Stimulated activated CD4-positive, alpha-beta T cell treated with anti-CD3 and anti-CD28 coated beads, Interleukin-1b, Interleukin-23, amount 100 ng/mL, for 4 hours (primary cell): Measurements from ENCODE around the gene TPSAB1.
"Not testable (repeated sequence)": the region's sequence is repeated elsewhere in the genome, so short reads cannot be mapped to it uniquely, and the experiment has no call there.

Experiments
- DNase-seq, 2 donors: peaks; one replicate each; pipeline ENCODE4 v3.0.0-alpha.2; 2020; ENCODE audit warnings: low read depth in 2 of 2

The TPSAB1 gene

DNA sequence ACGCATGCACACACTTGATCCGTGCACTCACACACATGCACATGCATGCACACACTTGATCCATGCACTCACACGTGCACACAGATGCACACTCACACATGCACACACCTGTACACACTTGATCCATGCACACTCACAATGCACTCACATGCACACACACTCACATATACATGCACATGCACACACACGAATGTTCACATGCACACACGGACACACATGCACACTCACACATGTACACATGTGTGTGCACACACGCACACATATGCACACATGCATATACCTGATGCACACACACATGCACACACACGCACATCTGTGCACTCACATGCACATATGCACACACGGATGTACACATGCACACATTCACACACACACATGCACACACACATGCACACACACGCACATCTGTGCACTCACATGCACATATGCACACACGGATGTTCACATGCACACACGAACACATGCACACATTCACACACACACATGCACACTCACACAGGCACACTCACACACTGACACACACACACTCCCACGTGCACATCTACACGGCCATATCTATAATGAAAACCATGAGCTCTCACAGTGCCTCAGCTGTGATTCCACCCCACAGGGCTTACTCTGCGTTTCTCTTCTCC lies 7.5 kb downstream of the TPSAB1 start:
- DNase-seq, result not testable (repeated sequence)

DNA sequence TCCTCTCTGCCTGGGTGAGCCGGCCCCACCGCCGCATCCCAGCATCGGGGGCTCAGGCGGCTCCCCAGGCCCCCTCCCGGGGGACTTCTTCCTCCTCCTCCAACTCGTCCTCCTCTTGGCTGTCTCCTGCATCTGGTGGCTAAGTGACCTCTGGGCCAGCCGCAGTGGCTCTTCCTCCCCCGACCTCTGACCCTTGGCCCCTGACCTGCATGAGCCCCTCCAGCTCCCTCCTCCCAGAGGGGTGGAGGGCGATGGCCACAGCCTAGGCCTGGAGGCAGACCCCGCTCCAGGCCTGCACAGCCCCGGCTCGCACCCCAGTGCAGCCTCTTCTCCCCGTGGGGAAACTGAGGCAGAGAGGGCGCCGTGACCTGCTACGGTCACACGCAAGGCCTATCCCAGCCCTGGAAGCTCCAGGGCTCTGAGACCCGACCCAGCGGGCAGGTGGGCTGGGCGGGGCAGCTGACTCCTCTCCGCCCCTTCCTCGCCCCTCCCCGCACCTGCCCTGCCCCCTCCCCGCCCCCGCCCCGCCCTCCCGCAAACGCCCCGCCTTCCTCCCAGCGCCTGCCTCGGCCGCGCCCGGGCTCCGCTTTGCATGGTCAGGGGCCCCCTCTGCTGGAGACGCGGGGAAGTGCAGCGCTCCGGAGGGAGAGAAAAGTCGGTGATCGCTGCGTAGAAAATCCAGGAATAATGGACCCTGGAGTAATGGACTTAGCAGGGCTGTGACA lies 8.7 kb downstream of the TPSAB1 start:
- not testable (repeated sequence) for DNase-seq

GRCh38 chr16:1253701-1254364 lies 13.3 kb downstream of the TPSAB1 start:
- not testable (repeated sequence) for DNase-seq

- DNase-seq, result not testable (repeated sequence)
These were observed 14.3 kb downstream of the TPSAB1 start for GRCh38 chr16:1254821-1255220.

GRCh38 chr16:1255276-1256122 lies 15.0 kb downstream of the TPSAB1 start, which contains the start of gene TPSD1:
TPSD1 (plus strand) TSS chr16:1256069; CDS start chr16:1256281, 212 bp downstream.
- DNase-seq, result not testable (repeated sequence)

DNA sequence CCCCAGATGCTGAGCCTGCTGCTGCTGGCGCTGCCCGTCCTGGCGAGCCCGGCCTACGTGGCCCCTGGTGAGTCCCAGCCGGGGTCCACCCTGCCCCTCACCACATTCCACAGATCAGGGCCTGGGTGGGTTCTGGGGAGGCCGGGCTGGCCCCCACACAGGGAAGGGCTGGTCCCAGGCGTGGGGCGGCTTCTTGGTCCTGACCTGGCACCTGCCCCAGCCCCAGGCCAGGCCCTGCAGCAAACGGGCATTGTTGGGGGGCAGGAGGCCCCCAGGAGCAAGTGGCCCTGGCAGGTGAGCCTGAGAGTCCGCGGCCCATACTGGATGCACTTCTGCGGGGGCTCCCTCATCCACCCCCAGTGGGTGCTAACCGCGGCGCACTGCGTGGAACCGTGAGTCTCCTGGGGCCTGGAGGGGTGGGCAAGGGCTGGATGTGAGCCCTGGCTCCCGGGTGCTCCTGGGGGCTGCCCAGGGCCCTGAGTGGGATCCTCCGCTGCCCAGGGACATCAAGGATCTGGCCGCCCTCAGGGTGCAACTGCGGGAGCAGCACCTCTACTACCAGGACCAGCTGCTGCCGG lies 15.9 kb downstream of the TPSAB1 start:
- not testable (repeated sequence) for DNase-seq

GRCh38 chr16:1256874-1257322 lies 16.4 kb downstream of the TPSAB1 start:
- DNase-seq, result no peak

DNA sequence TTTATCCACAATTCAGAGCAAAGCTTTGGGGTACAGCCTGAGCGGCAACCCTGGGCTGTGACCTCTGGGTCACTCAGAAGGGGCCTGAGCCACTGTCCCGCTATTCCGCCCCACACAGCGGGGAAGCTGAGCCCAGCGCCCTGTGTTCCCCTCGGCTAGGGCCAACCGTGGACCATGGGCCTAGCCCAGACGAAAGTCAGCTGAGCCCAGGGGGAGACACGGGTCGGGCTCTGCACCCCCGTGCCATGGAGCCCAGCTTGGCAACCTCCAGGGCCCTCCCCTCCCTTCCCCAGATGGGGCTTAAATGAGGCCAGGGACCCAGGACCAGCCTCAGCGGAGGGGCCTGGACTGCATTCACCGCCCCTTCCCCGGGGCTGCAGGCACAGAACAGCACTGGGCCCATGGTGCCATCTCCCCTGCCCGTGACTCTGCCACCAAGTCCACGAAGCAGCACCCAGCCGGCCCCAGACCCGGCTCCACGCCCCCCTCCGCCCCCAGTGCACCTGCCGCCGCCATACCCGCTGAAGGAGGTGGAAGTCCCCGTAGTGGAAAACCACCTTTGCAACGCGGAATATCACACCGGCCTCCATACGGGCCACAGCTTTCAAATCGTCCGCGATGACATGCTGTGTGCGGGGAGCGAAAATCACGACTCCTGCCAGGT lies 17.2 kb downstream of the TPSAB1 start:
- no peak for DNase-seq

DNA sequence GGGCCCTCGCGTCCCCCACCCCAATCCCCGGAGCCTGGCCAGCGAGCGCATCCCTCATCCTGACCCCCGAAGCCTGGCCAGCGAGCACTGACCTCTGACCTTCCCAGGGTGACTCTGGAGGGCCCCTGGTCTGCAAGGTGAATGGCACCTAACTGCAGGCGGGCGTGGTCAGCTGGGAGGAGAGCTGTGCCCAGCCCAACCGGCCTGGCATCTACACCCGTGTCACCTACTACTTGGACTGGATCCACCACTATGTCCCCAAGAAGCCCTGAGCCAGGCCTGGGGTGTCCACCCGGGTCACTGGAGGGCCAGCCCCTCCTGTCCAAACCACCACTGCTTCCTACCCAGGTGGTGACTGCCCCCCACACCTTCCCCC lies 17.7 kb downstream of the TPSAB1 start:
- no peak for DNase-seq

GRCh38 chr16:1258906-1259759 lies 18.6 kb downstream of the TPSAB1 start:
- DNase-seq, result no peak

GRCh38 chr16:1259760-1260068 lies 19.2 kb downstream of the TPSAB1 start:
- no peak for DNase-seq

DNA sequence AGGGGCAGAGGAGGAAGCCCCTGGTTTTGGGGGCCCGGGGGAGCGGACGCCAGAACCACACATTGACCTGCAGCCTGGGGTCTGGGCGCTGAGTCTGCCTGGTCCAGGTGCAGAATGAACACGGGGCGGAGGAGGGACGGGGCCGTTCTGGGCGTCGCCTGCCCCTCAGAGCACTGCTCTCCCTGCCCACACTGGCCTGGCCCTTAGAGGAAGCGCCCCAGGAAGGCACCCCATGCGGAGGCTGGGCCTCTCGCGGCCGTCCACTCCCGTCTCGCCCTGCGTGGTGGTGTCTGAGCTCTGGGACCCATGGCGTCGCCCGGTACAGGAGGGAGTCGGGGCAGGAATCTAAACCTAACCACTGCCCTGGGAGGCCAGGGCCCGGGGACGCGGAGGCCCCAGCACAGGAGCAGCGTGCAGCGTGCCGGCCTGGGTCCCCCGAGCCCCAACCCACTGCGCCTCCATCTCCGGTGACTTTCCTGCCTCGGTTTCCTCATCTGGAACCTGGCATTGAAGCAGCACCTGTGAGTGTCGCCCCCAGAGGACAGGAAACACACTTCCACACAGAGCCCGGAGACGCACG lies 19.7 kb downstream of the TPSAB1 start:
- no peak for DNase-seq

GRCh38 chr16:1261131-1261892 lies 20.8 kb downstream of the TPSAB1 start:
- no peak for DNase-seq

- DNase-seq, result no peak
These were observed 21.8 kb downstream of the TPSAB1 start for GRCh38 chr16:1262210-1262845.

GRCh38 chr16:1262846-1263221 lies 22.3 kb downstream of the TPSAB1 start:
- no peak for DNase-seq

GRCh38 chr16:1263591-1264344 lies 23.3 kb downstream of the TPSAB1 start:
- DNase-seq, result no peak

- DNase-seq, result no peak
These were observed 24.0 kb downstream of the TPSAB1 start for GRCh38 chr16:1264345-1265089.
